ENCODE results near the gene DAPP1.

The DAPP1 gene

GRCh38 chr4:99893839-99894160, 77.2 kb downstream of the DAPP1 start:
- peak overlapping the region; percentile 92 for H3K4me3 ChIP-seq (ENCODE audit: low read depth, low read length)

- H3K4me3 ChIP-seq (ENCODE audit: low read depth, low read length): peak within 1 kb of the TSS; percentile 92
These were observed 77.8 kb downstream of the DAPP1 start, which contains the start of gene LAMTOR3 for GRCh38 chr4:99894161-99894997. Gene LAMTOR3 (minus strand): TSS chr4:99894427. CDS start chr4:99893963, 464 bp downstream.

GRCh38 chr4:99894998-99895397, 78.4 kb downstream of the DAPP1 start:
- H3K4me3 ChIP-seq (ENCODE audit: low read depth, low read length): no peak overlapping the region

GRCh38 chr4:99915449-99915848, 98.8 kb downstream of the DAPP1 start:
- H3K4me3 ChIP-seq (ENCODE audit: low read depth, low read length): no peak overlapping the region

- H3K4me3 ChIP-seq (ENCODE audit: low read depth, low read length): no peak overlapping the region
These were observed 100.9 kb downstream of the DAPP1 start for GRCh38 chr4:99917575-99917974.

- H3K4me3 ChIP-seq (ENCODE audit: low read depth, low read length): no peak overlapping the region
These were observed 102.0 kb downstream of the DAPP1 start for GRCh38 chr4:99918656-99919055.
